HL-60 (cell line): ENCODE data around the gene ABCA7.
A peak's percentile ranks its signal among the peaks of the same experiment; 100 is the strongest.

ENCODE experiments used
- DNase-seq, 2 experiments: peaks; one replicate each; pipeline ENCODE4 v3.0.0-alpha.2; 2010 to 2020; ENCODE audit warnings: low read depth in 1 of 2, low spot score in 1 of 2
- H3K27ac ChIP-seq: fragments of 250-450 bp; sonication (Bioruptor Pico); replicated peaks from 2 replicates; pipeline ENCODE4 v1.5.1; 2020; ENCODE audit warnings: mild to moderate bottlenecking, moderate library complexity
- H3K27me3 ChIP-seq: fragments of 250-450 bp; sonication (Bioruptor Pico); 2 replicates; pipeline ENCODE4 v1.5.1; 2021; ENCODE audit warnings: mild to moderate bottlenecking, moderate library complexity; ENCODE audit not compliant: insufficient read depth, poor library complexity, severe bottlenecking
- H3K4me3 ChIP-seq: replicated peaks from 2 replicates; pipeline ENCODE4 v1.5.1; 2011; ENCODE audit warnings: mild to moderate bottlenecking, control low read depth, low read length; ENCODE audit not compliant: insufficient read depth
- CTCF ChIP-seq: IDR thresholded peaks from one replicate; pipeline ENCODE4 v1.5.1; 2011; ENCODE audit warnings: low read length, control low read depth, inconsistent platforms; ENCODE audit not compliant: insufficient read depth
- GABPA ChIP-seq: IDR thresholded peaks from 2 replicates; pipeline ENCODE4 v1.6.1; 2012; ENCODE audit warnings: low read depth
- POLR2AphosphoS5 ChIP-seq: IDR thresholded peaks from 2 replicates; pipeline ENCODE4 v1.6.1; 2012; ENCODE audit warnings: low read depth
- REST ChIP-seq: IDR thresholded peaks from 2 replicates; pipeline ENCODE4 v1.6.1; 2012; ENCODE audit warnings: low read depth; ENCODE audit not compliant: insufficient replicate concordance
- SPI1 ChIP-seq: IDR thresholded peaks from 2 replicates; pipeline ENCODE4 v1.6.1; 2012; ENCODE audit warnings: low read depth, mild to moderate bottlenecking, borderline replicate concordance

Gene ABCA7

GRCh38 chr19:1094978-1095701 is 55.2 kb downstream of the ABCA7 start, which contains the start of gene POLR2E:
TSS of gene POLR2E (minus strand) at chr19:1095375. CDS start at chr19:1095315, 60 bp downstream.
- TF ChIP-seq POLR2AphosphoS5 (peak; percentile 70; the same call in 1 of the 2 replicates), REST (no peak)
- Histone ChIP-seq H3K27me3 (no peaks in the 10 kb centered on the region), H3K4me3 (peak within 1 kb of the TSS; percentile 85), H3K27ac (peak within 1 kb of the TSS; percentile 72)
- peak; percentile 95 to 98 for DNase-seq

GRCh38 chr19:1097810-1098176 is 57.9 kb downstream of the ABCA7 start:
- Histone ChIP-seq H3K27ac (peak overlapping the region; percentile 64), H3K4me3 (no peak overlapping the region), H3K27me3 (no peaks in the 10 kb centered on the region)
- TF ChIP-seq SPI1: no peak
- TF ChIP-seq POLR2AphosphoS5: no peak
- TF ChIP-seq GABPA: no peak
- no peak for TF ChIP-seq CTCF
- no peak for TF ChIP-seq REST
- peak in 1 of 2 experiments; percentile 60 for DNase-seq

GRCh38 chr19:1098177-1099051 is 58.5 kb downstream of the ABCA7 start:
- Histone ChIP-seq H3K27me3 (no peaks in the 10 kb centered on the region), H3K4me3 (no peak overlapping the region), H3K27ac (peak overlapping the region; percentile 64)
- no peak for TF ChIP-seq CTCF
- no peak for TF ChIP-seq GABPA
- TF ChIP-seq REST: no peak
- TF ChIP-seq SPI1: no peak
- TF ChIP-seq POLR2AphosphoS5: no peak
- no peak for DNase-seq
